ENCODE data around the gene SYNGAP1. TPM values are rescaled to one million over a fixed set of nuclear protein-coding genes. Genes with fewer than 3 reads are reported as not detected.

SYNGAP1 gene
- total RNA-seq, 1 donor from 2014 or later: 36.1 TPM

GRCh38 chr6:33466075-33466735 lies 46.3 kb downstream of the SYNGAP1 start:
- H3K4me3 Mint-ChIP-seq (ENCODE audit: unreplicated experiment): no peak overlapping the region
- peaks cover 14% of the 10 kb centered on the region for H3K27me3 Mint-ChIP-seq (ENCODE audit: low read depth, unreplicated experiment)
- H3K9ac ChIP-seq (ENCODE audit: low read length): no peak overlapping the region
- no peaks in the 10 kb centered on the region for H3K9me3 Mint-ChIP-seq (ENCODE audit: unreplicated experiment)
- no peaks in the 10 kb centered on the region for H3K36me3 ChIP-seq (ENCODE audit: insufficient read depth, low read length)
- H3K4me2 ChIP-seq (ENCODE audit: low read length): no peak overlapping the region
- no peak overlapping the region for H2AFZ ChIP-seq (ENCODE audit: low read depth, low read length)
- TF ChIP-seq CTCF (IDR thresholded peaks at IDR 0.05; ENCODE audit: insufficient read depth, low read depth, low read length) (no peak), EZH2 (IDR thresholded peaks at IDR 0.05; ENCODE audit: insufficient read depth, low read length) (no peak)
- no peak overlapping the region for H3K27ac ChIP-seq (ENCODE audit: low read depth, low read length)
- H3K4me1 Mint-ChIP-seq (ENCODE audit: low read depth, unreplicated experiment): no peaks in the 10 kb centered on the region
- H3K9me3 ChIP-seq (ENCODE audit: insufficient read depth, low read depth, low read length): no peaks in the 10 kb centered on the region
- DNase-seq (ENCODE audit: low read depth): no peak
- H3K4me1 ChIP-seq (ENCODE audit: insufficient read depth, low read length): no peaks in the 10 kb centered on the region
- H3K27me3 ChIP-seq (ENCODE audit: insufficient read depth, low read length): peaks cover 3% of the 10 kb centered on the region
- no peak overlapping the region for H3K4me3 ChIP-seq (ENCODE audit: insufficient read depth, low read depth, low read length)
- peaks cover 2% of the 10 kb centered on the region for H3K36me3 Mint-ChIP-seq (ENCODE audit: low read depth, unreplicated experiment)
- H3K27ac Mint-ChIP-seq (ENCODE audit: unreplicated experiment): no peak overlapping the region
- no peak for FAIRE-seq
- H3K79me2 ChIP-seq (ENCODE audit: insufficient read depth, low read length): no peaks in the 10 kb centered on the region
- H4K20me1 ChIP-seq (ENCODE audit: insufficient read depth, low read length): no peaks in the 10 kb centered on the region

- no peaks in the 10 kb centered on the region for H3K36me3 ChIP-seq (ENCODE audit: insufficient read depth, low read length)
- no peak overlapping the region for H2AFZ ChIP-seq (ENCODE audit: low read depth, low read length)
- no peak overlapping the region for H3K4me3 ChIP-seq (ENCODE audit: insufficient read depth, low read depth, low read length)
- DNase-seq (ENCODE audit: low read depth) (no peak), FAIRE-seq (no peak)
- H3K79me2 ChIP-seq (ENCODE audit: insufficient read depth, low read length): no peaks in the 10 kb centered on the region
- no peak overlapping the region for H3K4me2 ChIP-seq (ENCODE audit: low read length)
- Mint-ChIP-seq H3K27ac (ENCODE audit: unreplicated experiment) (no peak overlapping the region), H3K36me3 (ENCODE audit: low read depth, unreplicated experiment) (peaks cover 2% of the 10 kb centered on the region), H3K4me1 (ENCODE audit: low read depth, unreplicated experiment) (no peaks in the 10 kb centered on the region), H3K4me3 (ENCODE audit: unreplicated experiment) (no peak overlapping the region), H3K27me3 (ENCODE audit: low read depth, unreplicated experiment) (peaks cover 12% of the 10 kb centered on the region), H3K9me3 (ENCODE audit: unreplicated experiment) (no peaks in the 10 kb centered on the region)
- no peak overlapping the region for H3K9ac ChIP-seq (ENCODE audit: low read length)
- H3K9me3 ChIP-seq (ENCODE audit: insufficient read depth, low read depth, low read length): no peaks in the 10 kb centered on the region
- no peaks in the 10 kb centered on the region for H3K4me1 ChIP-seq (ENCODE audit: insufficient read depth, low read length)
- TF ChIP-seq EZH2 (IDR thresholded peaks at IDR 0.05; ENCODE audit: insufficient read depth, low read length) (no peak), CTCF (IDR thresholded peaks at IDR 0.05; ENCODE audit: insufficient read depth, low read depth, low read length) (no peak)
- peaks cover 3% of the 10 kb centered on the region for H3K27me3 ChIP-seq (ENCODE audit: insufficient read depth, low read length)
- no peaks in the 10 kb centered on the region for H4K20me1 ChIP-seq (ENCODE audit: insufficient read depth, low read length)
- H3K27ac ChIP-seq (ENCODE audit: low read depth, low read length): no peak overlapping the region
Measured at GRCh38 chr6:33467091-33467490, 47.2 kb downstream of the SYNGAP1 start.

GRCh38 chr6:33469661-33470060 lies 49.8 kb downstream of the SYNGAP1 start:
- no peak overlapping the region for H3K4me3 ChIP-seq (ENCODE audit: insufficient read depth, low read depth, low read length)
- no peaks in the 10 kb centered on the region for H4K20me1 ChIP-seq (ENCODE audit: insufficient read depth, low read length)
- H3K27me3 ChIP-seq (ENCODE audit: insufficient read depth, low read length): no peaks in the 10 kb centered on the region
- FAIRE-seq: no peak
- no peaks in the 10 kb centered on the region for H3K79me2 ChIP-seq (ENCODE audit: insufficient read depth, low read length)
- H3K9ac ChIP-seq (ENCODE audit: low read length): no peak overlapping the region
- H3K4me3 Mint-ChIP-seq (ENCODE audit: unreplicated experiment): no peak overlapping the region
- no peak for DNase-seq (ENCODE audit: low read depth)
- H3K36me3 ChIP-seq (ENCODE audit: insufficient read depth, low read length): no peaks in the 10 kb centered on the region
- H3K27ac ChIP-seq (ENCODE audit: low read depth, low read length): no peak overlapping the region
- no peaks in the 10 kb centered on the region for H3K9me3 Mint-ChIP-seq (ENCODE audit: unreplicated experiment)
- H3K27me3 Mint-ChIP-seq (ENCODE audit: low read depth, unreplicated experiment): peaks cover 9% of the 10 kb centered on the region
- H3K4me1 ChIP-seq (ENCODE audit: insufficient read depth, low read length): no peaks in the 10 kb centered on the region
- TF ChIP-seq EZH2 (IDR thresholded peaks at IDR 0.05; ENCODE audit: insufficient read depth, low read length) (no peak), CTCF (IDR thresholded peaks at IDR 0.05; ENCODE audit: insufficient read depth, low read depth, low read length) (no peak)
- no peaks in the 10 kb centered on the region for H3K9me3 ChIP-seq (ENCODE audit: insufficient read depth, low read depth, low read length)
- H3K27ac Mint-ChIP-seq (ENCODE audit: unreplicated experiment): no peak overlapping the region
- H3K4me2 ChIP-seq (ENCODE audit: low read length): no peak overlapping the region
- no peak overlapping the region for H2AFZ ChIP-seq (ENCODE audit: low read depth, low read length)
- H3K36me3 Mint-ChIP-seq (ENCODE audit: low read depth, unreplicated experiment): peaks cover 2% of the 10 kb centered on the region
- H3K4me1 Mint-ChIP-seq (ENCODE audit: low read depth, unreplicated experiment): no peaks in the 10 kb centered on the region
